ENCODE measurements around the gene SLCO3A1.

DNA sequence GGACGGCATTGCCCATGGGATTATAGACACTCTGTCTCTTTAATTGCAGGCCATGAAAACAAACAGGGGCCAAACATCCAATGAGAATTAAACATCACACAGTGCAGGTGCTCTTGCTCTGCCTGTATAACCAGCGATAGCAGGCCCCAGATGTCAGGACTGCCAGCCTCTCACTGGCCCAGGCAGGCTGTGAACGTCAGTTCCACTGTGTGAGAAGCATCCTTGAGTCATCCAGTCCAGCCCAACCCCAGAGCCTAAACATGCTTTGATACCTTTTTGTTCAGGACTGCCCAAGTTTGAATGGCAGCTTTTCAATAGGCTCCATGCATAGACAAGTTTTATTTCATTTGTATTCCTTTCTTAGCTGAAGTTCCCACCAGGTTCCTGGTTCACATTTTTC lies 189.8 kb downstream of the SLCO3A1 start:
- TF ChIP-seq EZH2 (IDR thresholded peaks at IDR 0.05) (no peak), SRF (IDR thresholded peaks at IDR 0.05; ENCODE audit: low read depth) (no peak), CBX3 (IDR thresholded peaks at IDR 0.05; ENCODE audit: low read depth) (no peak), EZH2phosphoT487 (IDR thresholded peaks at IDR 0.05; ENCODE audit: borderline replicate concordance) (no peak)
- TF ChIP-seq, protein P1, sequence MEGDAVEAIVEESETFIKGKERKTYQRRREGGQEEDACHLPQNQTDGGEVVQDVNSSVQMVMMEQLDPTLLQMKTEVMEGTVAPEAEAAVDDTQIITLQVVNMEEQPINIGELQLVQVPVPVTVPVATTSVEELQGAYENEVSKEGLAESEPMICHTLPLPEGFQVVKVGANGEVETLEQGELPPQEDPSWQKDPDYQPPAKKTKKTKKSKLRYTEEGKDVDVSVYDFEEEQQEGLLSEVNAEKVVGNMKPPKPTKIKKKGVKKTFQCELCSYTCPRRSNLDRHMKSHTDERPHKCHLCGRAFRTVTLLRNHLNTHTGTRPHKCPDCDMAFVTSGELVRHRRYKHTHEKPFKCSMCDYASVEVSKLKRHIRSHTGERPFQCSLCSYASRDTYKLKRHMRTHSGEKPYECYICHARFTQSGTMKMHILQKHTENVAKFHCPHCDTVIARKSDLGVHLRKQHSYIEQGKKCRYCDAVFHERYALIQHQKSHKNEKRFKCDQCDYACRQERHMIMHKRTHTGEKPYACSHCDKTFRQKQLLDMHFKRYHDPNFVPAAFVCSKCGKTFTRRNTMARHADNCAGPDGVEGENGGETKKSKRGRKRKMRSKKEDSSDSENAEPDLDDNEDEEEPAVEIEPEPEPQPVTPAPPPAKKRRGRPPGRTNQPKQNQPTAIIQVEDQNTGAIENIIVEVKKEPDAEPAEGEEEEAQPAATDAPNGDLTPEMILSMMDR (IDR thresholded peaks at IDR 0.05 in 2 of 3, conservative IDR thresholded peaks at IDR 0.05 in 1 of 3; ENCODE audit: borderline replicate concordance in 1 of 3, insufficient read depth in 1 of 3, low read depth in 2 of 3, low read length in 2 of 3), result no peak
- TF ChIP-seq, protein P2, sequence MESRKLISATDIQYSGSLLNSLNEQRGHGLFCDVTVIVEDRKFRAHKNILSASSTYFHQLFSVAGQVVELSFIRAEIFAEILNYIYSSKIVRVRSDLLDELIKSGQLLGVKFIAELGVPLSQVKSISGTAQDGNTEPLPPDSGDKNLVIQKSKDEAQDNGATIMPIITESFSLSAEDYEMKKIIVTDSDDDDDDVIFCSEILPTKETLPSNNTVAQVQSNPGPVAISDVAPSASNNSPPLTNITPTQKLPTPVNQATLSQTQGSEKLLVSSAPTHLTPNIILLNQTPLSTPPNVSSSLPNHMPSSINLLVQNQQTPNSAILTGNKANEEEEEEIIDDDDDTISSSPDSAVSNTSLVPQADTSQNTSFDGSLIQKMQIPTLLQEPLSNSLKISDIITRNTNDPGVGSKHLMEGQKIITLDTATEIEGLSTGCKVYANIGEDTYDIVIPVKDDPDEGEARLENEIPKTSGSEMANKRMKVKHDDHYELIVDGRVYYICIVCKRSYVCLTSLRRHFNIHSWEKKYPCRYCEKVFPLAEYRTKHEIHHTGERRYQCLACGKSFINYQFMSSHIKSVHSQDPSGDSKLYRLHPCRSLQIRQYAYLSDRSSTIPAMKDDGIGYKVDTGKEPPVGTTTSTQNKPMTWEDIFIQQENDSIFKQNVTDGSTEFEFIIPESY (IDR thresholded peaks at IDR 0.05; ENCODE audit: extremely low read depth, insufficient replicate concordance, low read length), result no peak

Measured in HCT116 (cell line).